Transverse colon (tissue), 4 donors: ENCODE measurements around the gene TNRC6A. TPM values are rescaled to one million over a fixed set of nuclear protein-coding genes. Genes with fewer than 3 reads are reported as not detected.
"Not testable (repeated sequence)": the region's sequence is repeated elsewhere in the genome, so short reads cannot be mapped to it uniquely, and the experiment has no call there.

Experiments used
- DNase-seq: peaks from one replicate; pipeline ENCODE4 v3.0.0-alpha.2; 2019
- H3K27ac ChIP-seq, 4 donors: fragments of 200-600 bp; sonication (generic); 2 replicates each; pipeline ENCODE4 v1.5.1; 2016 to 2018; ENCODE audit warnings: inconsistent platforms in 4 of 4
- H3K27me3 ChIP-seq: fragments of 200-600 bp; sonication (generic); 2 replicates; pipeline ENCODE4 v1.5.1; 2017; ENCODE audit warnings: inconsistent platforms
- H3K36me3 ChIP-seq, 4 donors: fragments of 200-600 bp; sonication (generic); 2 replicates each; pipeline ENCODE4 v1.5.1; 2017 to 2019; ENCODE audit warnings: inconsistent platforms in 4 of 4
- H3K4me1 ChIP-seq, 4 donors: fragments of 200-600 bp; sonication (generic); 2 replicates each; pipeline ENCODE4 v1.5.1; 2017 to 2020; ENCODE audit warnings: inconsistent platforms in 4 of 4
- H3K4me3 ChIP-seq, 4 donors: fragments of 200-600 bp; sonication (generic); 1 replicate in 1 of 4; 2 replicates in 3 of 4; pipeline versions ENCODE4 v1.5.1 to v1.6.1; 2017 to 2019; ENCODE audit warnings: inconsistent platforms in 4 of 4
- H3K9me3 ChIP-seq, 2 donors: fragments of 200-600 bp; sonication (generic); 2 replicates each; pipeline ENCODE4 v1.5.1; 2017 to 2019; ENCODE audit warnings: inconsistent platforms in 2 of 2
- EP300 ChIP-seq: sonication (generic); formaldehyde crosslinking; IDR thresholded peaks from one replicate; pipeline ENCODE4 v1.6.1; 2017; ENCODE audit warnings: antibody characterized with exemption, low read depth
- POLR2A ChIP-seq: fragments of 450-650 bp; IDR thresholded peaks from one replicate; pipeline ENCODE4 v1.6.1; 2016; ENCODE audit warnings: antibody characterized with exemption, mild to moderate bottlenecking, moderate library complexity
- POLR2AphosphoS5 ChIP-seq, 3 donors: sonication (generic); formaldehyde crosslinking; IDR thresholded peaks; one replicate each; pipeline ENCODE4 v1.6.1; 2016; ENCODE audit warnings: antibody characterized with exemption in 3 of 3
- WGBS, 2 donors: methylation state at CpG; one replicate each; pipeline ENCODE4 v1.1.5; 2018; ENCODE audit warnings: low coverage in 1 of 2; 5-methylcytosine and 5-hydroxymethylcytosine counted together
- in situ Hi-C, 4 donors: fragments of 200-750 bp; cut with MboI; loops; one replicate each; pipeline versions ENCODE4 v1.15.0 to v1.15.1; 2017; ENCODE audit warnings: low sequenced_read_pairs in 3 of 4, low pct_ligation_motif_present in 1 of 4, low pct_unique_long_range_greater_than_20kb in 1 of 4
- intact Hi-C: fragments of 100-400 bp; cut with DNase I; formaldehyde crosslinking; loops from one replicate; pipeline ENCODE4 v1.15.1; 2023; ENCODE audit warnings: low total_unique reads
- total RNA-seq, 4 donors: library from RNA; depleted of rRNA; stranded (reverse); fragments of >200 nt; gene quantifications; one replicate each; pipeline ENCODE4 v1.1.0, GENCODE V29; 2016
- TF ChIP-seq, protein P1 (sequence below), 5 experiments: fragments of 200-600 bp in 3 of 5; fragments of 450-650 bp in 2 of 5; sonication (generic) in 3 of 5; IDR thresholded peaks; 1 replicate in 2 of 5; 2 replicates in 3 of 5; pipeline ENCODE4 v1.5.1; 2016 to 2017; ENCODE audit warnings: antibody characterized with exemption in 5 of 5, inconsistent platforms in 3 of 5, mild to moderate bottlenecking in 2 of 5, moderate library complexity in 1 of 5

The TNRC6A gene
- total RNA-seq, 4 donors from 2014 or later = 48.2 to 77.2 (median 54.8) TPM

DNA sequence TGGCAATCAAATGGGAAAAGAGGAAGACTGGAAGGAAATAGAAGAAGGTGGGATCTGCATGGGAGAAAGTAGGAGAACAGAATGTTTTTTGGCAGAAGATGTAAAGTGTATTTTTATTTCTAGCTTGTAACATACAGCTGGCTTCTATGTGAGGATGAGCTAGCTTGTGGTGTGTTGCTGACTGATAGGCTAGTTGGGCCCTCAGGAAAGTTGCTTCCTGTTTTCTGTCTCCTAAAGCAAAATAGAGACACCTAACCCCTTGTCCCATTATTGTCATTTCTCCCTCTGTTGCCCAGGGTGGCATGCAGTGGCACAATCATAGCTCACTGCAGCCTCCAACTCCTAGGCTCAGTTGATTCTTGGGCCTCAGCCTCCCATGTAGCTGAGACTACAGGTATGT lies 15.9 kb downstream of the TNRC6A start:
- Histone ChIP-seq H3K27ac (no peak overlapping the region), H3K36me3 (no peaks in the 10 kb centered on the region), H3K9me3 (no peaks in the 10 kb centered on the region), H3K27me3 (no peaks in the 10 kb centered on the region), H3K4me1 (peaks cover 28 to 86% (median 37%) of the 10 kb centered on the region in 4 donors), H3K4me3 (no peak overlapping the region)
- intact Hi-C loops (no loop called here), in situ Hi-C loops (no loop called here)
- no peak for DNase-seq
- TF ChIP-seq POLR2A = no peak
- no peak for TF ChIP-seq EP300
- TF ChIP-seq POLR2AphosphoS5 (IDR thresholded peaks at IDR 0.05) = no peak
- TF ChIP-seq, protein P1, sequence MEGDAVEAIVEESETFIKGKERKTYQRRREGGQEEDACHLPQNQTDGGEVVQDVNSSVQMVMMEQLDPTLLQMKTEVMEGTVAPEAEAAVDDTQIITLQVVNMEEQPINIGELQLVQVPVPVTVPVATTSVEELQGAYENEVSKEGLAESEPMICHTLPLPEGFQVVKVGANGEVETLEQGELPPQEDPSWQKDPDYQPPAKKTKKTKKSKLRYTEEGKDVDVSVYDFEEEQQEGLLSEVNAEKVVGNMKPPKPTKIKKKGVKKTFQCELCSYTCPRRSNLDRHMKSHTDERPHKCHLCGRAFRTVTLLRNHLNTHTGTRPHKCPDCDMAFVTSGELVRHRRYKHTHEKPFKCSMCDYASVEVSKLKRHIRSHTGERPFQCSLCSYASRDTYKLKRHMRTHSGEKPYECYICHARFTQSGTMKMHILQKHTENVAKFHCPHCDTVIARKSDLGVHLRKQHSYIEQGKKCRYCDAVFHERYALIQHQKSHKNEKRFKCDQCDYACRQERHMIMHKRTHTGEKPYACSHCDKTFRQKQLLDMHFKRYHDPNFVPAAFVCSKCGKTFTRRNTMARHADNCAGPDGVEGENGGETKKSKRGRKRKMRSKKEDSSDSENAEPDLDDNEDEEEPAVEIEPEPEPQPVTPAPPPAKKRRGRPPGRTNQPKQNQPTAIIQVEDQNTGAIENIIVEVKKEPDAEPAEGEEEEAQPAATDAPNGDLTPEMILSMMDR (IDR thresholded peaks at IDR 0.05) = no peak

- TF ChIP-seq, protein P1 (IDR thresholded peaks at IDR 0.05) = no peak
- no peak for TF ChIP-seq EP300
- TF ChIP-seq POLR2AphosphoS5 (IDR thresholded peaks at IDR 0.05) = no peak
- no peak for TF ChIP-seq POLR2A
- Histone ChIP-seq H3K4me1 (peaks cover 28 to 82% (median 35%) of the 10 kb centered on the region in 4 donors), H3K27me3 (no peaks in the 10 kb centered on the region), H3K27ac (no peak overlapping the region), H3K36me3 (no peaks in the 10 kb centered on the region), H3K4me3 (no peak overlapping the region), H3K9me3 (no peaks in the 10 kb centered on the region)
- in situ Hi-C loops = no loop called here
- 97 to 100% methylated on average over 2 of the region's 2 CpGs for WGBS, 2 donors
- intact Hi-C loops = no loop called here
- DNase-seq = no peak
These were observed 16.3 kb downstream of the TNRC6A start for GRCh38 chr16:24745791-24746190.

- no peaks in the 10 kb centered on the region for H3K9me3 ChIP-seq
- H3K27me3 ChIP-seq = no peaks in the 10 kb centered on the region
- intact Hi-C loops (no loop called here), in situ Hi-C loops (no loop called here)
- no peaks in the 10 kb centered on the region for H3K36me3 ChIP-seq
- WGBS, 2 donors = 84 to 100% methylated on average over 1 to 2 of the region's 2 CpGs
- H3K4me3 ChIP-seq = no peak overlapping the region
- DNase-seq = no peak
- TF ChIP-seq, protein P1 (IDR thresholded peaks at IDR 0.05) = no peak
- no peak for TF ChIP-seq POLR2AphosphoS5 (IDR thresholded peaks at IDR 0.05)
- no peak for TF ChIP-seq EP300
- no peak for TF ChIP-seq POLR2A
- peaks cover 23 to 71% (median 32%) of the 10 kb centered on the region in 4 donors for H3K4me1 ChIP-seq
- H3K27ac ChIP-seq = peak overlapping the region in 1 of 4 donors; percentile 10
These were observed 18.0 kb downstream of the TNRC6A start for GRCh38 chr16:24747441-24747840.

- H3K9me3 ChIP-seq = no peaks in the 10 kb centered on the region
- H3K4me3 ChIP-seq = no peak overlapping the region
- TF ChIP-seq POLR2A (no peak), POLR2AphosphoS5 (IDR thresholded peaks at IDR 0.05) (peak in 1 of 3 donors; percentile 27)
- peaks cover 23 to 64% (median 32%) of the 10 kb centered on the region in 4 donors for H3K4me1 ChIP-seq
- intact Hi-C loops = no loop called here
- H3K27me3 ChIP-seq = no peaks in the 10 kb centered on the region
- WGBS, 2 donors = 83 to 100% methylated on average over 1 to 2 of the region's 2 CpGs
- no peaks in the 10 kb centered on the region for H3K36me3 ChIP-seq
- peak overlapping the region in 2 of 4 donors; percentile 10 to 26 for H3K27ac ChIP-seq
- in situ Hi-C loops = no loop called here
- DNase-seq = no peak
These were observed 18.8 kb downstream of the TNRC6A start for GRCh38 chr16:24748242-24748641.

DNA sequence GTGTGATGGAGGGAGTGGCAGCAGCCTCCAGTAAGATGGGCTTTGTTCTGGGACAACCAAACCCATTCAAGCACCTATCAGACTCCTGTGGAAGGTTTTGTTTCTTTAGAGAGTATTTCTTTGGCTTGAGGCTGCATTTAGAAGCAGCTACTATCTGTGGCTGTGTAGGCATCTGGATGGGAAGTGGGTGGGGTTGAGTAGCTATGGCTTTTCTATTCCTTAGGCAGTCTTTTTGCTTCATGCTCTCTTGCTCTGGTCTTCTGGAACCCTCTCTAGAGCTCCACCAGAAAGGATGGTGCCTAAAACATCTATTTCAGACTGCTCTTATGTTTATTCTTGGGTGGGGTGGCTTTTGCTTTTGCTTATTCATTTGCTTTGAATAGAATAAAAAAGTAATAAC lies 19.9 kb downstream of the TNRC6A start:
- Histone ChIP-seq H3K36me3 (no peaks in the 10 kb centered on the region), H3K27me3 (no peaks in the 10 kb centered on the region), H3K9me3 (no peaks in the 10 kb centered on the region), H3K27ac (no peak overlapping the region), H3K4me1 (peaks cover 23 to 59% (median 31%) of the 10 kb centered on the region in 4 donors), H3K4me3 (no peak overlapping the region)
- in situ Hi-C loops = no loop called here
- intact Hi-C loops = no loop called here
- DNase-seq = no peak
- no peak for TF ChIP-seq EP300
- no peak for TF ChIP-seq POLR2AphosphoS5 (IDR thresholded peaks at IDR 0.05)
- TF ChIP-seq, protein P1 (IDR thresholded peaks at IDR 0.05) = no peak

DNA sequence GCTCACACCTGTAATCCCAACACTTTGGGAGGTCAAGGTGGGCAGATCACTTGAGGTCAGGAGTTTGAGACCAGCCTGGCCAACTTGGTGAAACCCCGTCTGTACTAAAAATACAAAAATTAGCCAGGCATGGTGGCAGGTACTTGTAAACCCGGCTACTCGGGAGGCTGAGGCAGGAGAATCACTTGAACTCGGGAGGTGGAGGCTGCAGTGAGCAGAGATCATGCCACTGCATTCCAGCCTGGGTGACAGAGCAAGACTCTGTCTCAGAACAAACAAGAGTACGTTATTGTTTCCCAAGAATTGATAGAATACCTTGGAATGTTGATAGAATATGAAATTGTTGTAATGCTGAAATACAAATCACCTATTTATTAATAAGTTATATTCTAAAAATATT lies 20.4 kb downstream of the TNRC6A start:
- in situ Hi-C loops, H3K27me3 ChIP-seq, H3K27ac ChIP-seq, H3K36me3 ChIP-seq, DNase-seq, H3K9me3 ChIP-seq, H3K4me3 ChIP-seq, intact Hi-C loops: not testable (repeated sequence)
- H3K4me1 ChIP-seq = peaks cover 22 to 59% (median 31%) of the 10 kb centered on the region in 4 donors
- WGBS, 2 donors = 60 to 98% methylated on average over 1 to 5 of the region's 5 CpGs
